GM12864 (cell line): ENCODE data around the gene ABCC4.

Experiments used
- DNase-seq: peaks from one replicate; pipeline ENCODE4 v3.0.0-alpha.2; 2011; ENCODE audit warnings: low read depth
- H3K4me3 ChIP-seq: 2 replicates; pipeline ENCODE4 v1.5.1; 2011; ENCODE audit warnings: mild to moderate bottlenecking, low read depth, low read length, control low read depth
- CTCF ChIP-seq: IDR thresholded peaks from 2 replicates; pipeline ENCODE4 v1.5.1; 2011; ENCODE audit warnings: low read depth, mild to moderate bottlenecking, moderate library complexity, low read length, control low read depth, inconsistent platforms; ENCODE audit errors: missing control alignments

The ABCC4 gene

DNA sequence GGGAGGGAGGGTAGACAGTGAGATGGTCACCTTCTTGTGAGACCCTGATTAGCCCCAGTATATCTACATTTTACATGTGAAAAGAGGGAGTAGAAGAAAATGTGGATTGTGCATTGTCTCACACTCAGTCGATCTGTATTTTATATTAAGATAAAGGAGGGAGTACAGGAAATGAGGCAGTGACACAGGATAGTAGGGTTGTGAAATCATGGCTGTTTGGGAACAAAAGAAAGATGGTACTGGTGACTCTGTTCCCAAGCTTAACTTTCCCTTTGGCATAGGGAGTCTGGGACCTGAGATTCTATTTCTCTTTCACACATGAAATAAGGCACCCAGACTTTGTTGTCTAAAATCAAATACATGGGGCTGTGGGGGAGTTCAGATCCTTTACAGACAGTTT is 194.7 kb downstream of the ABCC4 start:
- DNase-seq = no peak
- TF ChIP-seq CTCF = no peak
- H3K4me3 ChIP-seq = no peak overlapping the region

DNA sequence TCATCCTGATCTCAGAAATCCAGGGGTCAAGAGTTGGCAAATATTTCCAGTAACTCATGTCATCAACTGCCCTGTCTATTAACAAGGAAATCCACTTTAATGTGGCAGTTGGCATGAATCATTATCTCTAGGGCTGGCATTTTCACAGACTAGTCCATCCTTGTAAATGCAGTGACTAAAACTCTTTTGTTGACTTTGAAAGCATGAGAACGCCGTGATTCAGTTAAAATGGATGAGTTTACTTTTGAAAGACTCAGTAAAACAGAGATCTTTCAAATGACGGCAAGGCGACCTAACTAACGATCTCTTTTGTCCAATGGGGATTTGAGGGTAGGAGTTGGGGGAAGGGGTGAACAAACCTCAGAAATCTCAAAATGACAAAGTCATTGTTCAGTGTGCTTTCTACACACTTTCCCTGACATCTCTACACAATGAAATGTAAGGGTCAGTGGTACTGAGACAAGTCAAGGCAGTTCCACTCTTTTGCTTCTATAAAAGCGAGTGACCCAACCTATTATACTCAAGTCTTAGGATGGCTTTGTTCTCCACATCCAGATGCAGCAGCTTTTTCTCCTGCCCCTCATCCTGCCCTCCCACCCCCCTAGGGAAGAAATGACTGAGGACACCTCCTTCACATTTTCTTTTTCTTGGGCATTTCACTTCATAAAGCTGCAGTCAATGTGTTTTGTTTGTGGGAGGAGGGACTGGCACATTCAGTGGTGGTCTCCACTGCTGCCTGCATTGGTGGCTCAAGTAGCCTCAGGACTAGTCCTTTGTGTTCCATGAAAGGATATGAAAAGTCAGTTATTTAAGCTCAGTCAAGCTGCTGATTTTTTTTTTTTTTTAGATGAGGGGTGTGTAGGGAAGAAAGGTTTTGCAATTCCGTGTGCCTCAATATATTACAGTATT is 200.5 kb downstream of the ABCC4 start:
- DNase-seq = no peak
- no peak for TF ChIP-seq CTCF
- no peak overlapping the region for H3K4me3 ChIP-seq

GRCh38 chr13:95099541-95099940 is 201.7 kb downstream of the ABCC4 start:
- no peak for TF ChIP-seq CTCF
- H3K4me3 ChIP-seq = no peak overlapping the region
- no peak for DNase-seq

DNA sequence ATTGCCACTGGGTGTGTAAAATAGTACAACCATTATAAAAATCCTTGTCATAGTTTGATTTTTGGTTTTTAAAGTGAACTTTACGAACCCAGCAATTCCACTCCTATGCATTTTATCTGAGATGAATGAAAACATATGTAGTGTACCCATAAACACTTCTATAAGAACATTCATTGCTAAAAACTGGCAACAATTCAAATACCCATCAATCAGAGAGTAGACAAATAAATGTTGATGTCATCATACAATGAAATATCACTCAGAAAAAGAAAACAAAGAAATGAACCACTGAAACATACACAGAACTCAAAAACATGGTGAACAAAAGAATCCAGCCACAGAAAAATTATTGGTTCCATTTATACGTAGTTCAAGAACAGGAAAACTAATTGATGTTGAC is 202.3 kb downstream of the ABCC4 start:
- DNase-seq = no peak
- no peak overlapping the region for H3K4me3 ChIP-seq
- no peak for TF ChIP-seq CTCF

GRCh38 chr13:95091755-95092154 is 209.5 kb downstream of the ABCC4 start:
- no peak for TF ChIP-seq CTCF
- no peak for DNase-seq
- H3K4me3 ChIP-seq = no peak overlapping the region

DNA sequence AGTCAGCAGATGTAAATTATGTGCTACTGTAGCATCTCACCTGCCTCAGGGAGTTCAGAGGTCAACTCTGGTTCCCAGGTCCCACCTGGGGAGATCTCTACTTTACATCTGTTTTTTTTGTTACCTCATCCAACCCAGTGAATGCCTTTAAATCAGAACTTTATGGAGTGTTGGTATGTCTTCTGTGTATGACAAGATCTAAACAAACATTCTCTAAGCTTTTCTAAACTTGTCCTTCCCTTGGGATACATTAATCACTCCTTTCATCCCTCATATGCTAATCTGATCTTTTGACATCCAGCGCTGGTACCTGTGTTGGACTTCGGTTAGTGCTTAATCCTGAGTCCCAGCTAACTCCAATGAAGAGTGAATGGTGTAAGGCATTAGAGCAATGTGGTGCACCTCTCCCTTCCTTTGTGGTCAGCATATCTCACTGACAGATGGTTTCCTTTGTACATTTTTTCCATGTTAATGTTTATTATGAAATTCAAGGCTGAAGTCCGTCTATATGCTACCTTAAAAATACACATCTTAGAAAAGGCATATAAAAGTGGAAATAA is 213.4 kb downstream of the ABCC4 start:
- no peak overlapping the region for H3K4me3 ChIP-seq
- TF ChIP-seq CTCF = no peak
- DNase-seq = no peak
